Neural progenitor cell (in vitro differentiated cells): ENCODE results near the gene ITSN1.

ENCODE experiments used
- EZH2 ChIP-seq: fragments of 200-600 bp; sonication (generic); IDR thresholded peaks from 2 replicates; pipeline ENCODE4 v1.6.1; 2017; ENCODE audit warnings: antibody characterized with exemption, mild to moderate bottlenecking, moderate library complexity
- EZH2phosphoT487 ChIP-seq: fragments of 200-600 bp; sonication (generic); IDR thresholded peaks from 2 replicates; pipeline ENCODE4 v1.6.1; 2017; ENCODE audit warnings: antibody characterized with exemption
- TF ChIP-seq, protein P1 (sequence below): fragments of 200-600 bp; sonication (generic); IDR thresholded peaks from 2 replicates; pipeline ENCODE4 v1.5.1; 2017; ENCODE audit warnings: antibody characterized with exemption, mild to moderate bottlenecking

DNA sequence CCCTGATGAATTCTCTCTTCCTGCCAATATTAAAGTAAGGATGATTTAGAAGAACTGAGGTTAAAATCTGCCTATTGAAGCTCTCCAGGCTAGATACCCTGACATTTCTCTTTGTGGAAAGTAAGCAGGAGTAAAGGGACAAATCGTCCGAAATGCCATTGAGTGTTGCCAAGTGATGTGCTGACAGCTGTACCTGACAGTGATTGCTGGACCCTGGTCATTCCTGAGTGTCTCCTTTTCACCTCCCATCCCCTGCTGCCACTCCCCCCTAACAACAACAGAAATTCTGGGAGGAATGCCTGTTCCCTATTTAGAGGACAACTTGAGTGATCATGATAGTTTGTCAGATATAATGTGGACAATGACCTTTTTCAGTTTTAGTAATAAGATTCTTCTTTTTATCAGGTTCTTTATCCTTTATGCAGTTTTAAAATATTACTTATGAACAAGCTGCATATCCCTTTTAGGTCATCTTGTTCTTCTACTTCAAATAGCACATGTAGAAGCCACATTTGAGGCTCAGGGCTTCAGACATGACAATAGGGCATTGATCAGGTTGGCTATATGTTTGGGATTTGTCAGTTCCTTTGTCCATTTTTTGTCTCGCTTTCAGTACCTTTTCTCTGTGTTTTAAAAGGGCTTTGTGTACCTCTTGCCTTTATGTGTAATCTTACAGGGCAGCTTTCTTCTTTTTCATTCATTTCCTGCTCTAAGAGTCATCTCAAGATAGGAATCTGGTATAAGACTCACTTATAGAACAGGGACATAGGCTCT lies 56.0 kb downstream of the ITSN1 start:
- TF ChIP-seq EZH2phosphoT487 (no peak), EZH2 (no peak)
- TF ChIP-seq, protein P1, sequence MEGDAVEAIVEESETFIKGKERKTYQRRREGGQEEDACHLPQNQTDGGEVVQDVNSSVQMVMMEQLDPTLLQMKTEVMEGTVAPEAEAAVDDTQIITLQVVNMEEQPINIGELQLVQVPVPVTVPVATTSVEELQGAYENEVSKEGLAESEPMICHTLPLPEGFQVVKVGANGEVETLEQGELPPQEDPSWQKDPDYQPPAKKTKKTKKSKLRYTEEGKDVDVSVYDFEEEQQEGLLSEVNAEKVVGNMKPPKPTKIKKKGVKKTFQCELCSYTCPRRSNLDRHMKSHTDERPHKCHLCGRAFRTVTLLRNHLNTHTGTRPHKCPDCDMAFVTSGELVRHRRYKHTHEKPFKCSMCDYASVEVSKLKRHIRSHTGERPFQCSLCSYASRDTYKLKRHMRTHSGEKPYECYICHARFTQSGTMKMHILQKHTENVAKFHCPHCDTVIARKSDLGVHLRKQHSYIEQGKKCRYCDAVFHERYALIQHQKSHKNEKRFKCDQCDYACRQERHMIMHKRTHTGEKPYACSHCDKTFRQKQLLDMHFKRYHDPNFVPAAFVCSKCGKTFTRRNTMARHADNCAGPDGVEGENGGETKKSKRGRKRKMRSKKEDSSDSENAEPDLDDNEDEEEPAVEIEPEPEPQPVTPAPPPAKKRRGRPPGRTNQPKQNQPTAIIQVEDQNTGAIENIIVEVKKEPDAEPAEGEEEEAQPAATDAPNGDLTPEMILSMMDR = no peak
